Measurements from ENCODE around the gene SCG3.

Gene SCG3

DNA sequence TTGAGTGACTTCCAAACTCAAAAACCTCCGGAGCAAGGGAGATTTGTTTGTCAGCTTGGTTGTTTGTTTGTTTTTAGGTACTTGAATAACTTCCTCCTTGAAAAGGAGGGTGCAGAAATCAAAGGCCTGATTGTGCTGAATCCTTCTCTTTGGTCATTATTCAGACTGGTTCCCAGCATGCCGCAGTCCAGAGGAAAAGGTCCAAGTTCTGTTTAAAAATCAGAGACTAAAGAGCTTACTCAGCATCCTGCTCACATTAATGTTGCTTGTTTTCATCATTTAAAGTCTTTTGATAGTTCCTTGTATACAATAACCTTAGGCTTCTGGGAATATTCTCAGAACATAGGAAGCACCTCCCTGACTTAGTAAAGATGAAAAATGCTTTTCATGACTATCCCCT, 982 bp upstream of the SCG3 start:
- no peak for DNase-seq

DNA sequence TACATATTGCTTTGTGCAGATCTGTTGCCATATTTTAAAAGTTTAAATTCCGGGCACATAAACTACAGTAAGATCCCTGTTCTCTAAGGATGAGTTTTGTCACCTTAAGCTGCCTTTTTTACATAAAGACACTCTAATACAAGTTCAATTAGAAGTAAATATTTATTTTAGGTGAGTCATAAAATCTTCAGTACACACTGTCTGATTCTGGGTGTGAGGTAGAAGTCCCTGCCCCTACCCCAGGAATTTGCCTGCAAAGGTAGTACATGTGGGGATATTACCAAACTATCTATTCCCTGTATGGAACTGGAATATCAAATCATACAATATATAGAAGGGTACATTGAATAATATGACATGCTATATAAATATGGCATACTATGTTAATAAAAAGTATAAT, 6.3 kb downstream of the SCG3 start:
- no peak for DNase-seq

DNA sequence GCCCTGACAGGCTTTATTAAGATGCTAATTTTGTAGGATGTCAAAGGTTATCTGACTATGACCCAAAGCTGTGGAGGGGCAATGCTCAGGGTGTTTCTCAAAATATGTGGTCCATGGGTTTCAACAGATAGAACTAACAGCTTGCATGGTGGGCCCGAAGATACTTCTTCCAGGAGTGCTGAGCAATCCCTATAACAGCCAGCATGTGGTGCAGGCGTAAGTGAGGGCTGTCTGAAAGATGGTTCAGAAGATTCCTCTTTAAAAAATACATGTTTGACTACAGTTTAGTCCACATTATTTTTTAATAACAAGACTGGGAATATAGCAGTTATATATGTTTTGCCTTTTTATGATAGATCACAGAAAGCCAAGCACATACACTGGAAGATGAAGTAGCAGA, 7.6 kb downstream of the SCG3 start:
- no peak for DNase-seq

DNA sequence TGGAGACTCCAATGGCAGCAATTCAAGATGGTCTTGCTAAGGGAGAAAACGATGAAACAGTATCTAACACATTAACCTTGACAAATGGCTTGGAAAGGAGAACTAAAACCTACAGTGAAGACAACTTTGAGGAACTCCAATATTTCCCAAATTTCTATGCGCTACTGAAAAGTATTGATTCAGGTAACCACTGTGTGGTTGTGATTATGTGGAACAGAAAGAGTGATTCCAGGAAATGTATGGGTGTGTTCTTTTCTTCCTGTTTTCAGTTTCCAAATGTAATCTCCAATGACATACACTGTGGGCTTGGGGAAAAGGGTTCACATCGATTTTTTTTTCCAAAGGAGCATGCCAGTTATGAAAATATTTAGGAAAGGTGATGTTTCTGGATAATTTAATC, 10.9 kb downstream of the SCG3 start:
- no peak for DNase-seq

DNA sequence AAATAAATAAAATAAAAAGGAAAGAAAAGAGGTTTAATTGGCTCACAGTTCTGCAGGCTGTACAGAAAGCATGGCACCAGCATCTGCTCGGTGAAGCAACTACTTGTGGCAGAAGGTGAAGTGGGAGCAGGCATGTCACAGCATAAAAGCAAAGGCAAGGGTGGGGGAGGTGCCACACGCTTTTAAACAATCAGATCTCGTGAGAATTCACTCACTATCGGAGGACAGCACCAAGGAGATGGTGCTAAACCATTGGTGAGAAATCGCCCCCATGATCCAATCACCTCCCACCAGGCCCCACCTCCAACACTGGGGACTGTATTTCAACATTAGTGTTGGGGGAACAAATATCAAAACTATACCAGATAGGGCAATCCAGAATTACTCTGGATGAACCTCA, 15.3 kb downstream of the SCG3 start:
- DNase-seq = no peak

DNA sequence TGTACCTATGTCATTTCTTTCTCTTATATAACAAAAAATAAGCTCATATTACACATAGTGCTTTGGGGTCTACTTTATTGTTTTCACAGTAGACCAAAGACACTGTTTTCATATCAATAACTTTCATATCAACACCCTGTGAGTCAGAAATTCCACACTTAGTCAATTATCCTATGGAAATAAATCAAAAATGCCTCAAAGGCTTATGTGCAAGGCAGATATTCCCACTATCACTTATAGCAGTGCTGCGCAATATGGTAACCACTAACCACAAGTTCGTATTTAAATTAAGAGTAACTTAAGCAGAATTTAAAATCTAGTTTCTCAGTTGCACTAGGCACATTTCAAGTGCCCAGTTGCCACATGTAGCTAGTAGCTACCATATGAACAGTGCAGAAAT, 15.9 kb downstream of the SCG3 start:
- no peak for DNase-seq

DNA sequence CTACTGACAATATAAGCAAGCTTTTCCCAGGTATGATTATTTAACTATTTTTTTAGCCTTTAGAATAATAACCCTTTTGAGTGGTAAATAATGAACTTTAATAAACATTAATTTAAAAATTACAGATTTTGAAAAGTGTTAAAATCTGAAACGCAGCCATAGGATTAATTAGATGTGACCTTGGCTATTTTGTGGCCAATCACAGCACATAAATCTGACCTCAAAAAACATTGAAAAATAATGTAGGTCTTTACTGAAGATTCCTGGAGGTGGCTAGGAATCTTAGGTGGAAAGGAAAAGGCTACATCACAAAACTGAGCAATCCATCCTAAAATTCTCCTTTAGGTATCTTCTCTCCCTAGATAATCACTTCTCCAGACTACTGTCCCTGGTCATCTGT, 18.1 kb downstream of the SCG3 start:
- no peak for DNase-seq

DNA sequence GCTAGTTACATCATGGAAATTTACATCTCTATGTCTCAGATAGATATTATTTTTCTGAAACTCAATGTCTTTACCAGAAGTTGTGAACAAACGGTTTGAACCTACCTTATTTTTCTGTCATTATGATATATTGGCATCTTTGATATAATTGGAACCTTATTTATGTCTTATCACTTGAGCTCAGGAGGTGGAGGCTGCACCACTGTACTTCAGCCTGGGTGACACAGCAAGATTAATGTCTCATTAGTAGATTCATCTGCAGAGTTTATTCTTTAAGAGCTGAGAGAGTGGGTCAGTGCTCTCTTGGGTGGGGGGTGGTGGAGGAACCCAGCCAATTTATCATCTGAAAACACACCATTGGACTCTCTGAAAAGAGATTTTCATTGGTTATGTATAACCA, 21.4 kb downstream of the SCG3 start:
- no peak for DNase-seq

DNA sequence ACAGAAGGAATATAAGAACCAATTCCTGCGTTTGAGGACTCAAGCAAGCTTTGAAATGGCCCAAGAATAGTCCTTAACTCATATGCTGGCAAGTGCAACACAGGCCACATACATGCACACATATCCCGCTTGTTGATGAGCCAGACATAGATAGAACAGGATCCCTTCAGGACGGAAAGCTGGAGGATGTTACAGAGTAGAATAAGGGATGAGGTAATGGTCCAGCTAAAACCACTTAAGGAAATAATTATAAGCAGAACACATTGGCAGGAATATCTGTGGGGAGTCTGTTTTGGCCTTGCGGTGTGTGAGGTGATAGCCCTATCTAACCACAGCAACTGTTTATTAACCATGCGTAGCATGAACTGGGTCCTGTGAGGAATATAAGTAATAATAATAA, 25.0 kb downstream of the SCG3 start:
- DNase-seq = no peak

DNA sequence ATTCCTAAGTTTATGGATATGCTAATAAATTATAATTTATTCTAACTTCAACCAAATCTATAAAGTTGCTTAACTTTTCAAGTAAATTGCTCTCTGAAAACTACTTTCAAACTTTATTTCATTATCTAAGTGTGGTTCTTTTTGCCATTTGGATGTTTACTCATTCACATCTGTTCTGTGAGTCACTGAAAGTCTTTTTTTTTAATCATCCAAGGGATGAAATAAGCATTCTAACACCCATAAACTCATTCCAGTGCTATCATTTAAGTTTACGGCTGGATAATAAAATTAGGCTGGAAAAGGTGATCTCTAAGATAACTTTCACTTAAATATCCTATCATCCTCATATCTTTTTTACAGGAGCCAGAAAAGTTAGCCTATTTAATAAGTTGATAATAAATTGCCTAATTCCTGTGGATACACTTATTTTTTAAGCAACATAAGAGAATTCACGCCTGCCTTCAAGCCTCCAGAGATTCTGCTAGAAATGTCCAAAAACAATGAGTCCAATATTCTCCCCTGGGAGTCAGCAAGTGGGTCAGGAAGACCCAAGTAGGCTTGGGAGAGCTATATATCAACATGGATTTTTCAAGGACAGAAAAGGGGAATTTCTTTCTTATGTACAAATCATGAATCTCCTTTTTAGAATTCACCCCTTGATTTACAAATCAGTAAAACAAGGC, 25.8 kb downstream of the SCG3 start:
- no peak for DNase-seq

DNA sequence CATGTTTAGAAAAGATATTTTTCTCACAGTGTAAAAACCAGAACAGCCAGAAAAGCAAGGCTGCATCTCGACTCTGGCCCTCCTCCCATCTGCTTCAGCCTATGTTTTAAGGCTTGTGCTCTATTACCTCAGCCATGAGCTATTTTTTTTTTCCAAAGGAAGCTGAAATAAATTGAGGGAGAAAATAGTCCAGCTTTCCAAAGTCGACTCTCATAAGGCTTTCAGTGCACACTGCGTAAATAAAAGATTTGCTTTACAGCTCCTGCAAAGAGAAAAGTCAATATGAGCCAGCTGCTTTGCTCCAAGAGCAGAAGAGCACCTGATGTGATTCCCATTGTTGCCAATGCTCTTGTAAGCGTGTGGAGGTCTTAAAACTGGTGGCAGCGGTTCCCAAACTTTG, 26.7 kb downstream of the SCG3 start:
- DNase-seq = no peak

DNA sequence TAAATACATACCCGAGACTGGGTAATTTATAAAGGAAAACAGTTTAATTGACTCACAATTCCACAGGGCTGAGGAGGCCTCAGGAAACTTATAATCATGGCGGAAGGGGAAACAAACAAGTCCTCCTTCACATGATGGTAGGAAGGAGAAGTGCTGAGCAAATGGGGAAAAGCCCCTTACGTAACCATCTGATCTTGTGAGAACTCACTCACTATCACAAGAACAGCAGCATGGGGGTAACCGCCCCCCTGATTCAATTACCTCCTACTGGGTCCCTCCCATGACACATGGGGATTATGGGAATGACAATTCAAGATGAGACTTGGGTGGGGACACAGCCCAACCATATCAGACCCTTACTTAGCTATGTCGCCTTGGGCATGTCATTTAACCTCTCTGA, 27.7 kb downstream of the SCG3 start:
- DNase-seq = no peak

DNA sequence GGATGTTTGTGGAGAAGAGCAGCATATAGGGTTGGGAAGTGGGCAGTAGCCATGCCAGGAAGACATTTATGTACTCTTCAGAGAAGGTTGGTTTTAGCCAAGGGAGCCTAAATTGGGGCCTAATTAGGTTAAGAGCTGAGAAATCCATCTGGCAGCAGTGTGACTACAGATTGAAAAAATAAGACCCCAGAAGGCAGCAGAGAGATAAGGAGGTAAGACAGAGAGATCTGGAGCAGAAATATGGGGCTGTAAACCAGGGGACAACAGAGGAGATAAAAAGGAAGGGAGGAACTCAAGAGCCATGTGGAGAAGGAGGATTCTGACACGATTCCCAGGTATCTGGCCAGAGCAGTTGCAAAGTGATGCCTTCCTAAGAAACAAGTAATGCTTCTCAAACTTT, 32.9 kb downstream of the SCG3 start:
- no peak for DNase-seq

DNA sequence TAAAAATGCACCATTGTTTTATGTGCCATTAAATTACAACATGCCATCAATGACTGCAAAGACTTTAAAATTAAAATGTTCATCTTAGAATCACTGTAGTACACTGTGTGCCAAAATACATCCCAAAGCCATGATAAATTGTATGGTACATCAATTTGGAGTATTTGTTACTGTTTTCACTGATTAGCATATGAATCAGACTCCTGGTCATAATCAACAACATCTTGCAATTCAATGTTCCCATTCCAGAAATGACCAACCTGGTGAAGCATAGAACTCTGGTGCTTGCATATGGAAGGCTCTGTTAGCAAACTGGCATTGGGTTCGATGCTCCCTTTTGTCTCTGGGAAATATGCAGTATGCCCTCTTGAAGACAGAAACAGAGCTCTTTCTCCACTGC, 33.6 kb downstream of the SCG3 start:
- DNase-seq = no peak

DNA sequence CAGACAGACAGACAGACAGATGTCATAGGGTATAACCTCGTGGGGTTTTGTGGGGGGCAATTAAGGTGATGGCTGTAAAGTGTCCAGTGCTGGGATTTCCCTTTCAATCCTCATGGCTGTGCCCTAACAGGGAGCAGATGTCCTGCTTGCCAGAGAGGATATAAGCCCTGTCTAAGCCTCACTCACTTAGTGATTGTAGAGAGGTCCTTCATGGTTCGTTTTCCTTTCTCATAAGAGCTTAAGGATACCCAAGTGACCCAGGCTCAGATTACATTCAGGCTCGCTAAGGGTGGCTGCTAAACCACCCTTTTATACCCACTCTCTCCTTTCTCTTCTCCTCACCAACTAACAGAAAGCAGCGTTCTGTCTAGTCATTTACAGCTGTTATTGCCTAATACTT, 36.9 kb downstream of the SCG3 start:
- DNase-seq = no peak

DNA sequence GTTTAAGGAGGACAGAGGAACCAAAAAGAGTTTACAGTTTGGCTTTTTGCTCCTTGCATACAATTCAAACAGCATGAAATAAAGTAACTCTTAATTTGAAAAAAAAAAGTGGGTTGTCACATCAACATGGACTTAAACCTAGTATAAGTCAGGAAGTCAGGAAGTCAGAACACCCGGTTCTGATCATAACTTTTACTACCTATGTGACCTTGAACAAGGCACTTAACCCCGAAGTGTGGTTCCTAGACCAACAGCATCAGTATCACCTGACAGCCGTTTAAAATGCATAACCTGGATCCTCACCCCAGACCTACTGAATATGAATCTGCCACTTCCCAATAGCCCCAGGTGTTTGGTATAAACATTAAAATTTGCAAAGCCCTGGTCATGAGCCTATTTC, 37.4 kb downstream of the SCG3 start:
- no peak for DNase-seq

DNA sequence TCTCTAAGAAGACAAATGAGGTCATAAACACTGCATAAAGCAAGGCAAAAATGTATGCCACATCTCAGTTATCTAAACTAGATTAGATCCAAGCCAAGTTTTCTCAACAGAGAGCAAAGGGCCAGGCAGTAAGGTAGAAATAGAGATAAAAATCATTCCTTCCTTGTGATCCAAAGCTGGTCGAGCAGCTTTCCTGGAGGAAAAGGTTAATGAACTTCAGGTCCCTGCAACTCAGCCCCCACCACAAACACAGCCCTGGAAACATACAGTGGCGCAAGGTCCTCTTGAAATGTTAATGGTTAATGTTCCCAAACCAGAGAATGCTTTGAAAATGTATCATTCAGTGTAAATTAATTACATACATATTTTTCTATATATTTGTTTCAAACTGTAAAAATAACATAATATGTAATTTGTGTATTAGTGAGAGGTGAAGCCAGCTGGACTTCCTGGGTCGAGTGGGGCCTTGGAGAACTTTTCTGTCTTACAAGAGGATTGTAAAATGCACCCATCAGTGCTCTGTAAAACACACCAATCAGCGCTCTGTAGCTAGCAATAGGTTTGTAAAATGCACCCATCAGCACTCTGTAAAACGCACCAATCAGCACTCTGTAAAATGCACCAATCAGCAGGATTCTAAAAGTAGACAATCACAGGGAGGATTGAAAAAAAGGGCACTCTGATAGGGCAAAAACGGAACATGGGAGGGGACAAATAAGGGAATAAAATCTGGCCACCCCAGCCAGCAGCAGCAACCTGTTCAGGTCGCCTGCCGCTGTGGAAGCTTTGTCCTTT, 39.1 kb downstream of the SCG3 start:
- DNase-seq = no peak

DNA sequence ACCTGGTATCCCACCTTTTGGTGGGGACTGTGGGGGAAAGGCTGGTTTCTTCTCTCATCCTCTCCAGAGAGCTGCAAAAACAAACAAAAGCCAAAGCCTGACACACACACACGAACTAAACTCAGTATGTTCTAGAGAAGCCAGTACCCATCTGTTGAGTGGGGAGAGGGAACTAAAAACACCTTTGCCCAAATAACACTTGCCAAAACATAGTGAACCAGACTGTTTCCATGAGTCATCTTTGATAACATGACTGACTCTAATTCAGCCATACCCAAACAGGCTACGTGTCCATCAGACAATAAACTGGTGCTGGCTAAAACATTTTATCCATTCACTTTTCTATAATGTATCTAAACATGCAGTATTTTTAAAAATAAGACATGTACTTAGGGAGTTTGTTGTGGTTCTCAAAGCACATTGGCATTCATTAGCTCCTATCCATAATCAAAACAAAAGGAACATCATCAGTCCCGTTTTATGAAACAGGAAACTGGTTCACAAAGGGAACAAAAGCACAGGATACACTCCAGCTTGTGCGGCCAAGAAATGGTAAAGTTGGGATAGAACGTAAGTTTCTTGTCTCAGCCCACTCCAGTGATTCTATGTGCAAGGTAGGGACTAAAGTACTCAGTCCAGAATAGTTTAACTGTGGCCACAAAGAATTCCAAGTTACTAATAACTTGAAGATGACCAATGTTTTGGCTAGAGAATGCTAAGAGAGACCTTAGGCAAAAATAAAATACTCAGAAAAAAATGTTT, 40.1 kb downstream of the SCG3 start:
- DNase-seq = no peak

DNA sequence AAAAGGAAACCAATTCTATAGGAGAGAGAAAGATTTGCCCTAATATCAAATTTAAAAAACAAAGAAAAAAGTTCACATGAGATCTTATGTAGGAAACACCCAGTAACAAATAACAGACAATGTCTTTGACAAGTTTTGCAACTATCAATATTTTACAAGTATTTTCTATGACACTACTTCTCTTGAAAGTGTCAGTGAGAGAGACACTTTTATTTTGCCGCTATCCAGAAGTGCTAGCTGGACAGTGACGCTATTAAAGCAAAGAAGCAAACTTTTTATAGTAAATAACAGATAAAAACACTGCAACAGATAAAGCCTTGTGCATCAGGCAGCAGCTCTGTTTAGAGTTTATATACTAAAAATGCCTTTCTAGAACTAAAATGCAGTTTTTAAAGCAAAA, 42.9 kb downstream of the SCG3 start:
- no peak for DNase-seq

DNA sequence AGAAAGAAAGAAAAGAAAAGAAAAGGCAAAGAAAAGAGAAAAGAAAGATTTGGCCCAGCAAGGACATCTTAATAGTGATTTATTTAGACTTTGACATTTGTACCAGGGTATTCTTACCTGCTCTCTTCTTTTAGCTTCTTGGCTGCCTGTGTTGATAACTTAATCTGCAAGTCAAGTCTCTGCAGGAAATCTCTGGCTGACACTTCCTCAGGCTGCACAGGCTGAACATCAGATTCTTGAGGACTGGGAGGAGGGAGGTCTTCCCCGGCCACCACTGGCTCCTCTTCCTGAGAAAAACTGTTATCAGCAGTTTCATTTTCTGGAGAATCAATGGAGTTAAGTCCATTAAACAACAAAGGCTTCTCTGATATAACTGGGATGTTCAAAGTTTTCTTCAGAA, 43.4 kb downstream of the SCG3 start:
- no peak for DNase-seq

DNA sequence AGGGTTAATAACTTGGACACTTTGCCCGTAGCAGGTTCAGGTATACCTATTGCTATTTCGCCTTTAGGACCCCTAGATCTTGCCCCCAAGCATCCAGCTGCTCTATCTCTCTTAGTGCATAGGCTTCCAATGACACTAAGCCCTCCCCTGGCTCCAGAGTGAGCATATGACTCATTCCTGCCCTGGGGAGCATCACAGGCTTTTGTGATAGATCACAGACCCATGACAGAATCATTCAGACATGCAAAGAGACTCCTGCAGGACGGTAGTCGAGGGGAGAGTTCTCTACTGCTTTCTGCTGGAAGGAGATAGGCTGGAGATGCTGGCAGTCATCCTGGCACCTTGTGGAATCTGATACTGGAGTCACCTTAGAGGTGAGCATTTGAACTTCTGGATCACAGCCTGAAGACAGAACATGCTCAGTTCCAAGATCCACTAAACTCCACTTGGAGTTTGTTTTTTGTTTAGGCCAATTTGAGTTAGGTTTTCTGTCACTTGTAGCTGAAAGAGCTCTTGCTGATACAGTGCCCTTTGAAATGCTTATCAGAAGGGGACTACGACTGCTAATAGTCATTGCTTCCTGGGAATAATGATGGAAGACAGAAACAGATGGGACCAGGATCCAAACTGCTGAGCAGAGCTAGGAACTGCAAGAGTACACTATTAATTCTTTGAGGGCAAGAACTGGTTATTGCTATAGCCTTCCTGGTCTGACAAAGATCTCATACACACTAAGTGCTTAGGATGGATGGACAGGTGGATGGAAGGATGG, 45.2 kb downstream of the SCG3 start:
- DNase-seq = no peak

DNA sequence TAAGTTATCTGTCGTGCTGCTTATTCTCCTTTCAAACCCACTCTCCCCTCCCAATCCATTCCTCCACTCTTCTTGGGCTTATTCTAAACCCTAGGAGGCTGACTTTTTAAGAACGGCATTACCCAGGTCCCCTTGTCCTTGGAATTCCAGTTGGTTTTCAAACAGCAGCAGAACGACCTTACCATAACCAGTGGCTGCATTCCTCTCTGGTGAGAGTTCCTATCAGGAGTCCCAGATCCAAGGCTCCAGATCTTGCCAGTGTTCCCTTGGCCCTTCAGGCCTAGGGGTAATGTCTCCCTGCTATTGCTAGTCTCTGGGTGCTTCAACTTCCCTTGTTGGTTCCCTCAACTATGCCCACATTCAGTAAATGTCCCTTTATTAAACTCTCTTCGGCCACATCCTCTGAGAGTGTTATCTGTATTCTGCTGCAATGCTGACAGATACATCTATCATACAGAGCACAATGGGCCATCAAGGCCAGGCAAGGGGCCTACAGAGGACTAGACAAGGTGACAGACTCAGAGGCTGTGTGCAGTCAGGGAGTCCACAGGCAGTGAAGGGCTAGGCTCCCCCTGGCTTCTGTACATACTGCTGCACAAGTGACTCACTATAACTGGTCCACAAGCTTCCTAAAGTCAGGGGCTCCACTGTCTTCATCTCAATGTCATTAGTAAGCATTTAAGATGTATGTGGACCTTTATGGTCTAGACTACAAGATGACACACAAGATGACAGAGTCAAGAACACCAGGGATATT, 46.0 kb downstream of the SCG3 start:
- no peak for DNase-seq
